Gastroesophageal sphincter (tissue), 3 donors: ENCODE data around the gene ARHGAP20.

Experiments
- CTCF ChIP-seq, 4 experiments: fragments of 200-600 bp in 2 of 4; fragments of 450-650 bp in 2 of 4; sonication (generic) in 1 of 4; IDR thresholded peaks; one replicate each; pipeline ENCODE4 v1.5.1; 2017 to 2019; ENCODE audit warnings: antibody characterized with exemption in 4 of 4, mild to moderate bottlenecking in 2 of 4, moderate library complexity in 2 of 4
- EP300 ChIP-seq: sonication (generic); formaldehyde crosslinking; IDR thresholded peaks from one replicate; pipeline ENCODE4 v1.6.1; 2017; ENCODE audit warnings: antibody characterized with exemption, mild to moderate bottlenecking
- POLR2A ChIP-seq, 2 donors: fragments of 450-650 bp; IDR thresholded peaks; one replicate each; pipeline ENCODE4 v1.6.1; 2017; ENCODE audit warnings: antibody characterized with exemption in 2 of 2, mild to moderate bottlenecking in 2 of 2, moderate library complexity in 1 of 2
- POLR2AphosphoS5 ChIP-seq: sonication (generic); formaldehyde crosslinking; IDR thresholded peaks from one replicate; pipeline ENCODE4 v1.6.1; 2017; ENCODE audit warnings: antibody characterized with exemption

GRCh38 chr11:110689306-110689705 lies 22.9 kb downstream of the ARHGAP20 start:
- no peak for TF ChIP-seq POLR2AphosphoS5
- no peak for TF ChIP-seq CTCF (IDR thresholded peaks at IDR 0.05)
- no peak for TF ChIP-seq POLR2A (IDR thresholded peaks at IDR 0.05)
- TF ChIP-seq EP300: no peak
